ENCODE data around the gene EGFLAM.

DNA sequence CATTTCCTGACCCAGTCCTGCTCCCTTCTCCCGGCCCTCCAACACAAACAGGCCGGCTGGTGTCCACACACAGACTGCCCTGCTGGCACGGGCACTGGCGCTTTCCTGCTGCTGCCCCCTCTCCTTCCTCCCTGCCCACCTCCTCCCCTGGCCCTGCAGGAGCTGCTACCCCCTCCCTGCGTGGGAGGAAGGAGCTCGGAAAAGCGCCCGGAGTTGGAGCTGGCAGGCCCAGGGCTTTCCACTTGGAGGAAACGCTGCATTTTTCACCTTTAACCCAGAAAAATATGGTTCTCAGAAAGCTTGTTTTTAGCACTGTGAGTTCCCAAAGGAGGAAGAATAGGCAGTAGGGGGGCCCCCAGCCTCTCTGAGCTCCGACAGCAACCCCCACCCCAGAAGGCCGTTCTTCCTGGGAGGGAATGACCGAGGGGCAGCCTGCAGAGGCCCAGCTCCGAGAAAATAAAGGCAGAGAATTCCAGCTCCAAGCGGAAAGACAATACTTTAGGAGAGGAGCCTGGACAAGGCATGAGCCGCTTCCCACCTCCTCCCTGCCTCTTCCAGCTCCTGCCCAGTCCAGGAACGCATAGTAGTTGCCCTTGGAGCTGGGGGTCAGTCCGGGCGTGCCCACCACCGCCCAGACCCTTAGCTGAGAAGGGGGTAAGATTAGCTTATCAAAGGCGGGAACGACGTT is 209.1 kb downstream of the EGFLAM start:
- TF ChIP-seq, protein P1, sequence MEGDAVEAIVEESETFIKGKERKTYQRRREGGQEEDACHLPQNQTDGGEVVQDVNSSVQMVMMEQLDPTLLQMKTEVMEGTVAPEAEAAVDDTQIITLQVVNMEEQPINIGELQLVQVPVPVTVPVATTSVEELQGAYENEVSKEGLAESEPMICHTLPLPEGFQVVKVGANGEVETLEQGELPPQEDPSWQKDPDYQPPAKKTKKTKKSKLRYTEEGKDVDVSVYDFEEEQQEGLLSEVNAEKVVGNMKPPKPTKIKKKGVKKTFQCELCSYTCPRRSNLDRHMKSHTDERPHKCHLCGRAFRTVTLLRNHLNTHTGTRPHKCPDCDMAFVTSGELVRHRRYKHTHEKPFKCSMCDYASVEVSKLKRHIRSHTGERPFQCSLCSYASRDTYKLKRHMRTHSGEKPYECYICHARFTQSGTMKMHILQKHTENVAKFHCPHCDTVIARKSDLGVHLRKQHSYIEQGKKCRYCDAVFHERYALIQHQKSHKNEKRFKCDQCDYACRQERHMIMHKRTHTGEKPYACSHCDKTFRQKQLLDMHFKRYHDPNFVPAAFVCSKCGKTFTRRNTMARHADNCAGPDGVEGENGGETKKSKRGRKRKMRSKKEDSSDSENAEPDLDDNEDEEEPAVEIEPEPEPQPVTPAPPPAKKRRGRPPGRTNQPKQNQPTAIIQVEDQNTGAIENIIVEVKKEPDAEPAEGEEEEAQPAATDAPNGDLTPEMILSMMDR (IDR thresholded peaks at IDR 0.05; ENCODE audit: poor library complexity) = no peak
- TF ChIP-seq EZH2phosphoT487 (IDR thresholded peaks at IDR 0.05; ENCODE audit: low read depth, severe bottlenecking, unreplicated experiment) = no peak
